ACC112 (cell line): ENCODE results near the gene ACSBG1.

Experiments used
- H2AFZ ChIP-seq: fragments of 200-600 bp; sonication (generic); one replicate; pipeline ENCODE4 v1.6.0; 2017; ENCODE audit warnings: antibody characterized with exemption, low read length; ENCODE audit not compliant: unreplicated experiment
- H3K27ac ChIP-seq: fragments of 200-600 bp; sonication (generic); 2 replicates; pipeline ENCODE4 v1.5.1; 2014; ENCODE audit warnings: low read depth, mild to moderate bottlenecking, antibody characterized with exemption, low read length, moderate library complexity
- H3K27me3 ChIP-seq: fragments of 200-600 bp; sonication (generic); 2 replicates; pipeline ENCODE4 v1.6.1; 2014; ENCODE audit warnings: mild to moderate bottlenecking, antibody characterized with exemption, low read length, moderate library complexity, mixed read lengths; ENCODE audit not compliant: insufficient read depth
- H3K36me3 ChIP-seq: fragments of 200-600 bp; sonication (generic); 2 replicates; pipeline ENCODE4 v1.6.1; 2016; ENCODE audit warnings: mild to moderate bottlenecking, antibody characterized with exemption, low read length, moderate library complexity, mixed read lengths; ENCODE audit not compliant: insufficient read depth
- H3K4me1 ChIP-seq: fragments of 200-600 bp; sonication (generic); one replicate; pipeline ENCODE4 v1.6.1; 2016; ENCODE audit warnings: low read length, mixed read lengths; ENCODE audit not compliant: insufficient read depth, unreplicated experiment, control insufficient read depth
- H3K4me3 ChIP-seq: fragments of 200-600 bp; sonication (generic); 2 replicates; pipeline ENCODE4 v1.5.1; 2014; ENCODE audit warnings: mild to moderate bottlenecking, low read depth, low read length
- H3K79me2 ChIP-seq: fragments of 200-600 bp; sonication (generic); one replicate; pipeline ENCODE4 v1.6.0; 2016; ENCODE audit warnings: low read length; ENCODE audit not compliant: control insufficient read depth, unreplicated experiment, insufficient read depth

The ACSBG1 gene

DNA sequence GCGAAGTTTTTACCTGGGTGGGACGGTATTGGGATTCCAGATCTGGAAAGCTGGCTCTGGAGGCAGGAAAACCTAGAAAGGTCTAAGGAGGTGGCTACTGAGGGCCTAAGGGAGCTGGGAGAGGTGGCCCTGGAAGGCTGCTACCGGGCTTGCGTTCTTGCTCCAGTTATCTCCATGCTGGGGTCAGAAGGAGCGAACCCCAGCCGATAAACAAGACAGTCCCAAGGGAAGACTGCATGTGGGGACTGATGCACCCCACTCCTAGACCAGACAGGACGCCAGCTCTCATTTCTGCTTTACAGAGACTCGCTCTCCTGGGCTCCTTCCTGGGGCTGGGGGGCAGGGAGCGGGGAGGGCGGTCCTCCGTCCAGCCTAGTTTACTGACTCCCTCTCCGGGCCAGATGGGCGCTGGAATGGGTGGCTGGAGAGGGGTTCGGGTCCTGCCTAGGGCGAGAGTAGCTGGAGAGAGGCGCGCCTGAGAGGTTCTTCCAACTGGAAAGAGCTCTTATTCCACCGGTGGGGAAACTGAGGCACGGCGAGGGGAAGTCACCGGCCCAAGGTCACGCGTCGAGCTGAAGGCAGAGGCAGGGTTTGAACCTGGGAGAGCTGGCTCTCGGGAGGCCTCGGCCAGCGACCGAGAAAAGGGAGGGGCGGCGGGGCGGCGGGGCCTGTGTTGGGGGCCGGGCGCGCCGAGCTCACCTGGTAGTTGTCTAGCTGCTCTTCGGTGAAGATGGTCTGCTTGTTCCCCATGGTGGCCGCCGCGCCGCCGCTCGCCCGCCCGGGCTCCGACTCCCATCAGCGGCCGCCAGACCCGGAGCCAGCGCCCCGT lies 103.7 kb downstream of the ACSBG1 start:
- Histone ChIP-seq H3K4me1 (peaks cover 3% of the 10 kb centered on the region), H3K27me3 (no peaks in the 10 kb centered on the region), H2AFZ (peak overlapping the region; percentile 96), H3K79me2 (no peaks in the 10 kb centered on the region), H3K27ac (no peak overlapping the region), H3K36me3 (no peaks in the 10 kb centered on the region), H3K4me3 (peak overlapping the region; percentile 91)

- peaks cover 3% of the 10 kb centered on the region for H3K4me1 ChIP-seq
- no peaks in the 10 kb centered on the region for H3K27me3 ChIP-seq
- no peaks in the 10 kb centered on the region for H3K79me2 ChIP-seq
- H2AFZ ChIP-seq: no peak overlapping the region
- no peaks in the 10 kb centered on the region for H3K36me3 ChIP-seq
- H3K27ac ChIP-seq: no peak overlapping the region
- no peak overlapping the region for H3K4me3 ChIP-seq
These were observed 104.5 kb downstream of the ACSBG1 start for GRCh38 chr15:78129751-78130287.

GRCh38 chr15:78129077-78129750 lies 105.2 kb downstream of the ACSBG1 start:
- no peak overlapping the region for H3K27ac ChIP-seq
- H3K36me3 ChIP-seq: no peaks in the 10 kb centered on the region
- H2AFZ ChIP-seq: no peak overlapping the region

GRCh38 chr15:78127882-78128281 lies 106.5 kb downstream of the ACSBG1 start:
- H3K27ac ChIP-seq: no peak overlapping the region
- H3K36me3 ChIP-seq: no peaks in the 10 kb centered on the region
- H3K27me3 ChIP-seq: no peaks in the 10 kb centered on the region
- no peak overlapping the region for H2AFZ ChIP-seq
- H3K4me3 ChIP-seq: no peak overlapping the region
- H3K4me1 ChIP-seq: peaks cover 3% of the 10 kb centered on the region
- H3K79me2 ChIP-seq: no peaks in the 10 kb centered on the region

More at GRCh38 chr15:78129077-78129750, 105.2 kb downstream of the ACSBG1 start:
- Histone ChIP-seq H3K79me2 (no peaks in the 10 kb centered on the region), H3K4me3 (no peak overlapping the region), H3K27me3 (no peaks in the 10 kb centered on the region), H3K4me1 (peaks cover 3% of the 10 kb centered on the region)

DNA sequence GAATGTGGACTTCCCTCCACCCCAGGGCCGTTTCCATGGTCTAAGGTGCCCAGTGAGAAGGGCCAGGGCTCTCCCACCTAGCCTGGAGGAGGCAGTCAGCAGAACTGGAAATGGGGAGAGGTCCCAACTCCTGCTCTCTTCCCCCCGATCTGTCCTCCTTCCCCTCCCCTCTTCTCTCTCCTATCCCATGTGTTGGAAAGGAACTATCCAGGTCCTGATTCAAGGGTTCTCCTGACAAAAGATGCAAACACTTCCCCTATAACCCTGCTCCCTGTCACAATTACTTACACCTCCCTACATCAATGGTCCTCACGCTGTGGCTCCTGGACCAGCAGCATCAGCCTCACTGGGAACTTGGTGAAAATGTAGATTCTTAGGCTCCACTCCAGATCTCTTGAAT lies 109.1 kb downstream of the ACSBG1 start:
- Histone ChIP-seq H3K4me1 (peaks cover 3% of the 10 kb centered on the region), H3K27me3 (no peaks in the 10 kb centered on the region), H3K79me2 (no peaks in the 10 kb centered on the region), H3K4me3 (no peak overlapping the region), H2AFZ (no peak overlapping the region), H3K27ac (no peak overlapping the region), H3K36me3 (no peaks in the 10 kb centered on the region)

GRCh38 chr15:78120523-78120922 lies 113.8 kb downstream of the ACSBG1 start:
- H3K36me3 ChIP-seq: no peaks in the 10 kb centered on the region
- H2AFZ ChIP-seq: no peak overlapping the region
- no peaks in the 10 kb centered on the region for H3K4me1 ChIP-seq
- no peaks in the 10 kb centered on the region for H3K79me2 ChIP-seq
- H3K27me3 ChIP-seq: no peaks in the 10 kb centered on the region
- H3K27ac ChIP-seq: no peak overlapping the region
- H3K4me3 ChIP-seq: no peak overlapping the region
